ENCODE results near the gene SLC44A5. TPM values are rescaled to one million over a fixed set of nuclear protein-coding genes. Genes with fewer than 3 reads are reported as not detected.

The SLC44A5 gene
- total RNA-seq, 4 donors from 2014 or later, result 1.1 to 17.7 (median 5.8) TPM

- no peak overlapping the region for H3K4me3 ChIP-seq
- no peak for DNase-seq (ENCODE audit: low spot score in 2 of 2)
- TF ChIP-seq POLR2AphosphoS5 (IDR thresholded peaks at IDR 0.05) (no peak), POLR2A (IDR thresholded peaks at IDR 0.05) (no peak), EP300 (IDR thresholded peaks at IDR 0.05) (no peak), CTCF (IDR thresholded peaks at IDR 0.05) (no peak)
- 75% methylated on average over 2 of the region's 2 CpGs for WGBS
- H3K4me1 ChIP-seq, result no peaks in the 10 kb centered on the region
- H3K36me3 ChIP-seq, result no peaks in the 10 kb centered on the region
- H3K27ac ChIP-seq, result no peak overlapping the region
- no peaks in the 10 kb centered on the region for H3K27me3 ChIP-seq
- H3K9me3 ChIP-seq, result no peaks in the 10 kb centered on the region
Observed at GRCh38 chr1:75345538-75346292, 265.2 kb downstream of the SLC44A5 start.

GRCh38 chr1:75342786-75343185 is 268.1 kb downstream of the SLC44A5 start:
- Histone ChIP-seq H3K27ac (no peak overlapping the region), H3K4me3 (no peak overlapping the region), H3K9me3 (no peaks in the 10 kb centered on the region), H3K27me3 (no peaks in the 10 kb centered on the region), H3K36me3 (no peaks in the 10 kb centered on the region), H3K4me1 (no peaks in the 10 kb centered on the region)
- WGBS, result 79% methylated on average over 4 of the region's 4 CpGs
- DNase-seq (ENCODE audit: low spot score in 2 of 2), result no peak
- TF ChIP-seq CTCF (IDR thresholded peaks at IDR 0.05) (no peak), POLR2A (IDR thresholded peaks at IDR 0.05) (no peak)

- WGBS, result 76% methylated on average over 3 of the region's 3 CpGs
- Histone ChIP-seq H3K9me3 (no peaks in the 10 kb centered on the region), H3K4me3 (no peak overlapping the region), H3K36me3 (no peaks in the 10 kb centered on the region), H3K27me3 (no peaks in the 10 kb centered on the region), H3K4me1 (no peaks in the 10 kb centered on the region), H3K27ac (no peak overlapping the region)
- no peak for TF ChIP-seq EP300 (IDR thresholded peaks at IDR 0.05)
- no peak for TF ChIP-seq POLR2A (IDR thresholded peaks at IDR 0.05)
- no peak for TF ChIP-seq POLR2AphosphoS5 (IDR thresholded peaks at IDR 0.05)
- TF ChIP-seq CTCF (IDR thresholded peaks at IDR 0.05), result no peak
- no peak for DNase-seq (ENCODE audit: low spot score in 2 of 2)
Observed at GRCh38 chr1:75341537-75341936, 269.4 kb downstream of the SLC44A5 start.

GRCh38 chr1:75338616-75339483 is 272.1 kb downstream of the SLC44A5 start:
- DNase-seq (ENCODE audit: low spot score in 2 of 2), result no peak
- no peaks in the 10 kb centered on the region for H3K4me1 ChIP-seq
- no peaks in the 10 kb centered on the region for H3K36me3 ChIP-seq
- H3K27ac ChIP-seq, result no peak overlapping the region
- no peak overlapping the region for H3K4me3 ChIP-seq
- WGBS, result 67% methylated on average over 6 of the region's 6 CpGs
- TF ChIP-seq EP300 (IDR thresholded peaks at IDR 0.05), result no peak
- no peak for TF ChIP-seq CTCF (IDR thresholded peaks at IDR 0.05)
- TF ChIP-seq POLR2AphosphoS5 (IDR thresholded peaks at IDR 0.05), result no peak
- no peak for TF ChIP-seq POLR2A (IDR thresholded peaks at IDR 0.05)
- no peaks in the 10 kb centered on the region for H3K9me3 ChIP-seq
- H3K27me3 ChIP-seq, result no peaks in the 10 kb centered on the region

GRCh38 chr1:75334876-75335389 is 276.0 kb downstream of the SLC44A5 start:
- no peak for TF ChIP-seq POLR2AphosphoS5 (IDR thresholded peaks at IDR 0.05)
- no peak for TF ChIP-seq EP300 (IDR thresholded peaks at IDR 0.05)
- WGBS, result 67% methylated on average over 4 of the region's 4 CpGs
- DNase-seq (ENCODE audit: low spot score in 2 of 2), result no peak
- no peak overlapping the region for H3K27ac ChIP-seq
- H3K27me3 ChIP-seq, result no peaks in the 10 kb centered on the region
- H3K4me3 ChIP-seq, result no peak overlapping the region
- no peaks in the 10 kb centered on the region for H3K36me3 ChIP-seq
- H3K9me3 ChIP-seq, result no peaks in the 10 kb centered on the region
- H3K4me1 ChIP-seq, result no peaks in the 10 kb centered on the region

Measured in suprapubic skin (tissue), 4 donors.